Activated naive CD4-positive, alpha-beta T cell treated with anti-CD3 and anti-CD28 coated beads for 36 hours (primary cell): ENCODE results near the gene MC1R. TPM values are rescaled to one million over a fixed set of nuclear protein-coding genes. Genes with fewer than 3 reads are reported as not detected.

Experiments
- CTCF ChIA-PET: fragments of 350-600 bp; sonication (Branson Sonifier 250); formaldehyde crosslinking; loops from one replicate; lab custom pipeline; 2021; ENCODE audit warnings: antibody characterized with exemption; lab: Charles Lee
- DNase-seq: peaks from one replicate; pipeline ENCODE4 v3.0.0-alpha.2; 2020
- H3K27ac Mint-ChIP-seq: one replicate; pipeline ENCODE4 v1.8.0; 2021; ENCODE audit warnings: mild to moderate bottlenecking, mixed read lengths
- H3K27me3 Mint-ChIP-seq: one replicate; pipeline ENCODE4 v1.8.0; 2021; ENCODE audit warnings: low read depth, mixed read lengths
- H3K36me3 Mint-ChIP-seq: one replicate; pipeline ENCODE4 v1.8.0; 2021; ENCODE audit warnings: low read depth, mixed read lengths
- H3K4me1 Mint-ChIP-seq: one replicate; pipeline ENCODE4 v1.8.0; 2021; ENCODE audit warnings: low read depth, mixed read lengths
- H3K4me3 Mint-ChIP-seq: one replicate; pipeline ENCODE4 v1.8.0; 2021; ENCODE audit warnings: mild to moderate bottlenecking, moderate library complexity, mixed read lengths
- H3K9me3 Mint-ChIP-seq: one replicate; pipeline ENCODE4 v1.8.0; 2021; ENCODE audit warnings: mixed read lengths
- intact Hi-C: fragments of 100-400 bp; cut with micrococcal nuclease; formaldehyde crosslinking; loops from one replicate; pipeline ENCODE4 v1.15.1; 2023
- total RNA-seq, 2 experiments: library from RNA; stranded (reverse); gene quantifications; one replicate each; pipeline ENCODE4 v1.2.3, GENCODE V29; 2021

Gene MC1R
- total RNA-seq, 2 experiments from 2014 or later, result 0.45 to 0.49 TPM

DNA sequence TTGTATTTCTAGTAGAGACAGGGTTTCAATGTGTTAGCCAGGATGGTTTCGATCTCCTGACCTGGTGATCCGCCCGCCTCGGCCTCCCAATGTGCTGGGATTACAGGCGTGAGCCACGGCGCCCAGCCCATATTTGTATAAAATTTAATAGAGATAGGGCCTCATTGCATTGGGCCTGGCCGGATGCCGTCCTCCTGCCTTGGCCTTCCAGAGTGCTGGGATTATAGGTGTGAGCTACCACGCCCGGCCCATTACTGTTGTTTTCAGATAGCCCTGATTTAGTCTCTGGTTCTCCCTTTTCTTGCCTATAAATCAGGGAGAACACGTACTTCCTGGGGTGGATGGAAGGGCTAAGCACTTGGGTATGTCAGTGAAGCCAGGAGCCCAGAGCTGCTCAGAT lies 33.4 kb downstream of the MC1R start:
- H3K4me3 Mint-ChIP-seq, result no peak overlapping the region
- H3K36me3 Mint-ChIP-seq, result peaks cover 2% of the 10 kb centered on the region
- no peak overlapping the region for H3K27ac Mint-ChIP-seq
- peaks cover 9% of the 10 kb centered on the region for H3K4me1 Mint-ChIP-seq
- H3K27me3 Mint-ChIP-seq, result peaks cover 7% of the 10 kb centered on the region
- intact Hi-C loops, result no loop called here
- H3K9me3 Mint-ChIP-seq, result no peaks in the 10 kb centered on the region
- DNase-seq, result no peak
- CTCF ChIA-PET, result interaction anchor here (1.2 kb wide), 1 partner anchor 42 kb away, joined by 3 read pairs; no protein-coding TSS in a partner anchor

DNA sequence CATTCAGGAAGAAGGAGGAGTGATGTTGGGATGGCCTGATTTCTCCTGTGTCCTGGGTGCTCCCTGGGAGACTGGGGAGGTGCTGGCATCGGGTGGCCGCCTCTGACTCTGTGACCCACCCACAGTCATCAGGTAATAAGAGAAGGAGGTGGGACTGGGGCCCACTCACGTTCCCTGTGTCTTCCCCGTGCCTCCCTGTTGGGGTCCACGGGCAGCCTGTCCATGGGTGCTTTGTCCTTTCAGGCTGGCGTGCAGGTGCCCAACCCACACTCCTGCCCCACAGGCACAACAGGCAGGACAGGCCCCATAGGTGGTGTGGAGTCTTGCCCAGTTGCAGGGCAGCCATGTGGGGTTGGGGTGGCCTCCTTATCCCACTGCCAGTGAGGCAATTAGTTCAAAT lies 33.9 kb downstream of the MC1R start:
- intact Hi-C loops, result no loop called here
- CTCF ChIA-PET, result interaction anchor here (1.2 kb wide), 1 partner anchor 42 kb away, joined by 3 read pairs; no protein-coding TSS in a partner anchor
- H3K36me3 Mint-ChIP-seq, result peaks cover 2% of the 10 kb centered on the region
- peaks cover 2% of the 10 kb centered on the region for H3K27me3 Mint-ChIP-seq
- peaks cover 8% of the 10 kb centered on the region for H3K4me1 Mint-ChIP-seq
- no peak overlapping the region for H3K4me3 Mint-ChIP-seq
- no peak overlapping the region for H3K27ac Mint-ChIP-seq
- DNase-seq, result no peak
- H3K9me3 Mint-ChIP-seq, result no peaks in the 10 kb centered on the region

DNA sequence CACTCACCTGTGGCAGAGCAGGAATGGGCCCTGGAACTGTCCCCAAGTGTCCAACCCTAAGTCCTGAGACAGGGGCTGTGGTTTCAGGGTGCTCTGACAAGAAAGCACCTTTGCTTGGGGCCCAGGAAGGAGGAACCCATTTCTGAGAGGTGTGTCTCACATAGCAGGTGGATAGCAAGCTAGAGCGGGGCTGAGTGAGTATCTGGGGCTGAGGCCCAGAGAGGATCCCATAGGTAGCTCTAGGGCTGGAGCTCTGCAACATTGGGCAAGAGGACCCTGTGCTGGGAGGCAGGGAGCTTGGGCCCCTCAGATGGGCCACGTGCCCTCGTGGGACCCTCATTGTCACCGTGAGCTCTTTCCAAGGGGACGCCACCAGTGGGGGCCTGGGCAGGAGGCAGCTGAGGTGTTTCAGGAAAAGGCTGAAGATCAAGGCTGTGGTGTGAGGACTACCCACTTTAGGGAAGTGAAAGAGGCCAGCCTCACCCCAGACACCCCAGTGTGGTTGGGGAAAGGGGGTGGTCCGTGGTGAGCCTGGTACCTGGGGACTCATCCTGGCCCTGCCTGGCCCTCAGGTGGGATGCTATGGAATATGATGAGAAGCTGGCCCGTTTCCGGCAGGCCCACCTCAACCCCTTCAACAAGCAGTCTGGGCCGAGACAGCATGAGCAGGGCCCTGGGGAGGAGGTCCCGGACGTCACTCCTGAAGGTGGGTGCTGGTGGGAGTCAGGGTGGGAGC lies 35.2 kb downstream of the MC1R start:
- Mint-ChIP-seq H3K36me3 (peaks cover 6% of the 10 kb centered on the region), H3K27ac (no peak overlapping the region), H3K27me3 (no peaks in the 10 kb centered on the region), H3K9me3 (no peaks in the 10 kb centered on the region), H3K4me3 (no peak overlapping the region), H3K4me1 (peaks cover 4% of the 10 kb centered on the region)
- CTCF ChIA-PET, result no interaction called here
- DNase-seq, result no peak
- intact Hi-C loops, result no loop called here

DNA sequence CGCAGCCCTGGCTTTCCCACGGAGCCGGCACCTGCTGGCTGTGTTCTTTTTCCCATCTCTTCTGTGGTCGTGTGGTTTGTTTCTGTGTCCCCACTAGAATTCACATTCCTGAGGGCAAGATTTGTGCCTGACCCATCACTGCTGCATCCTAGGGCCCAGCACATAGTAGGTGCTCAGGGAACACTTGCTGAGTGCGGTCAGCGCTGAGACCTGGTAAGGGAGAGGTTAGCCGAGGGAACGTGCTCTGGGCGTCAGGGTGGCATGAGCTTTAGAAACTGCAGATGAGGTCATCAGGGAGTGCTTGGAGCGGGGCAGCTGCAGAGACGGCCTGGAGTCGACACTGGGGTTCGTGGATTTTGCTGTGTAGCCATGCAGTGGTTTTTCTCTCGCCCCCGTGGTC lies 35.8 kb downstream of the MC1R start:
- CTCF ChIA-PET, result no interaction called here

DNA sequence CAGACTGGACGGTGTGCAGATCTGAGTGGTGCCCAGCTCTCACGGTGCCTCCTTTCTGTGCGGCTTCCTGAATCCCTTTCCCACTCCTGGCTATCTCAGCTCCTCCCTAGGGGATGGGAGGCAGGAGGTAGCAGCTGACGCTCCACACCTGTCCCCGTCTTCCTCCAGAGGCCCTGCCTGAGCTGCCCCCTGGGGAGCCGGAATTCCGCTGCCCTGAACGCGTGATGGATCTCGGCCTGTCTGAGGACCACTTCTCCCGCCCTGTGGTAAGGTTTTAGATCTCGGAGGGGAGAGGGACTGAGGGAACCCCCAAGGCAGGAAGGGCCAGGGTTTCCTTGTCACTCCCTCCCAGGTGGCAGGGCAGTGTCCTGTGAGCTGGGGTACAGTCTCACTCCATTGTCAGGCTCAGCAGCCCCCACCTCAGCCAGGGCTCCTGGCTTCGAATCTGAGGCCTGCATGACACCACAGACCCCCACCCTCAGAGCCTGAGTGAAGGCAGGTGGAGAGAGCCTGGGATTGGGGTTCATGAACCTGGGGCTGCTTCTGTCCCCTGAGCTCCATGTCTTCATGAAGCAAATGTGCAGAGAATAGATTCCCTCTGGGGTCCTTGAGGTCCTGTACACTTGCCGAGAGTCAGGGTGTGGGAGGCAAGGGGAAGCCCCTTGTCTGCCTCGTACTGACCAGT lies 36.5 kb downstream of the MC1R start:
- intact Hi-C loops, result no loop called here
- peaks cover 1% of the 10 kb centered on the region for H3K4me1 Mint-ChIP-seq
- peaks cover 6% of the 10 kb centered on the region for H3K36me3 Mint-ChIP-seq
- H3K4me3 Mint-ChIP-seq, result no peak overlapping the region
- no peaks in the 10 kb centered on the region for H3K27me3 Mint-ChIP-seq
- no peak overlapping the region for H3K27ac Mint-ChIP-seq
- no peak for DNase-seq
- CTCF ChIA-PET, result no interaction called here
- no peaks in the 10 kb centered on the region for H3K9me3 Mint-ChIP-seq

More for the DNA sequence above, 35.8 kb downstream of the MC1R start:
- peaks cover 4% of the 10 kb centered on the region for H3K4me1 Mint-ChIP-seq
- no peak overlapping the region for H3K27ac Mint-ChIP-seq
- H3K4me3 Mint-ChIP-seq, result no peak overlapping the region
- H3K9me3 Mint-ChIP-seq, result no peaks in the 10 kb centered on the region
- intact Hi-C loops, result no loop called here
- no peak for DNase-seq
- peaks cover 6% of the 10 kb centered on the region for H3K36me3 Mint-ChIP-seq
- H3K27me3 Mint-ChIP-seq, result no peaks in the 10 kb centered on the region

DNA sequence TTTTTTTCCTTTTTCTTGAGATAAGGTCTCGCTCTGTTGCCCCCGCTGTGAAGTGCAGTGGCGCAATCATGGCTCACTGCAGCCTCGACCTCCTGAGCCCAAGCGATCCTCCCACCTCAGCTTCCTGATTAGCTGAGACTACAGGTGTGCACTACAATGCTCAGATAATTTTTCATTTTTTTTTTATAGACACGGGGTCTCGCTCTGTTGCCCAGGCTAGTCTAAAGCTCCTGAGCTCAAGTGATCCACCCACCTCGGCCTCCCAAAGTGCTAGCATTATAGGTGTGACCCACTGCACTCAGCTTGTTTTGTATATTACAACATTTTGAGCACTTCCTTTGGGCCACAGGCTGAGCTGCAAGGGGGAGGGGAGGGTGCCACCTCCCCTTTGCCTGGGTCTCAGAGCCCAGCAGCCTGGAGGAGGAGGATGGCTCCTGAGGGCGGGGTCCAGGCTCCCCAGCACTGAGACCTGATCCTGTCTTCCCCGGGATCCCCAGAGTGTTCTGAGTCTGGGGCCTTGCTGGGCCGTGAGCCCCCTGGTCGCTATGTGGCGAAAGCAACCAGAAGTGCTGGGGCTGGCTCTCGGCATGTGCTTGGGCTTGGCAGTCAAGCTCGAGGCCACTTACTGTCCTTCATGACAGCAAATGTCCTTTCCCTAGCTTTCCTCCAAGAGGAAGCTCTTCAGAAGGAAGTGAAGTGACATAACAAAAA lies 38.0 kb downstream of the MC1R start:
- H3K9me3 Mint-ChIP-seq, result no peaks in the 10 kb centered on the region
- no peak overlapping the region for H3K4me3 Mint-ChIP-seq
- H3K4me1 Mint-ChIP-seq, result no peaks in the 10 kb centered on the region
- intact Hi-C loops, result no loop called here
- H3K36me3 Mint-ChIP-seq, result peaks cover 6% of the 10 kb centered on the region
- no peaks in the 10 kb centered on the region for H3K27me3 Mint-ChIP-seq
- CTCF ChIA-PET, result no interaction called here
- no peak for DNase-seq
- no peak overlapping the region for H3K27ac Mint-ChIP-seq

DNA sequence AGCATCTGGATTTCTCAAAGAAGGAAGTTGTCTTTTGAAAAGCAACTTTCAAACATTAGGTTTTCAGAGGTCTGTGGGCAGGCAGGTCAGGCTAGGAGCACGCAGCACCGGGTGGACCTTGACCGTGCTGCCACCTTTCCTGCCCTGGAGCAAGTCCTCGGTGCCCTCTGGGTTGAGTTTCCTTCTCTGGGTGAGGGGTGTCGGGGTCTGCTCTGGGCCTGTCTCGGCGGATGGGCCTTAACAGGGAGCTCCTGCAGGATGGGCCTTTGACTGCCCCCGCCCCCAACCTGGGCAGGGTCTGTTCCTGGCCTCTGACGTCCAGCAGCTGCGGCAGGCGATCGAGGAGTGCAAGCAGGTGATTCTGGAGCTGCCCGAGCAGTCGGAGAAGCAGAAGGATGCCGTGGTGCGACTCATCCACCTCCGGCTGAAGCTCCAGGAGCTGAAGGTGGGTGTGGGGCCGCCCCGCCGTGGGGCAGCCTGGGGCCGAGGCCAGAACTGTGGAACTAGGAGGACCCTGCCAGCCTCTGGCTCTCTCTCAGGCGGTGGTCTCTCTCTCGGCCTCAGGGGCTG lies 38.6 kb downstream of the MC1R start:
- Mint-ChIP-seq H3K27ac (no peak overlapping the region), H3K9me3 (no peaks in the 10 kb centered on the region), H3K27me3 (no peaks in the 10 kb centered on the region), H3K4me1 (no peaks in the 10 kb centered on the region), H3K36me3 (peaks cover 6% of the 10 kb centered on the region), H3K4me3 (no peak overlapping the region)
- intact Hi-C loops, result no loop called here
- CTCF ChIA-PET, result no interaction called here
- no peak for DNase-seq

DNA sequence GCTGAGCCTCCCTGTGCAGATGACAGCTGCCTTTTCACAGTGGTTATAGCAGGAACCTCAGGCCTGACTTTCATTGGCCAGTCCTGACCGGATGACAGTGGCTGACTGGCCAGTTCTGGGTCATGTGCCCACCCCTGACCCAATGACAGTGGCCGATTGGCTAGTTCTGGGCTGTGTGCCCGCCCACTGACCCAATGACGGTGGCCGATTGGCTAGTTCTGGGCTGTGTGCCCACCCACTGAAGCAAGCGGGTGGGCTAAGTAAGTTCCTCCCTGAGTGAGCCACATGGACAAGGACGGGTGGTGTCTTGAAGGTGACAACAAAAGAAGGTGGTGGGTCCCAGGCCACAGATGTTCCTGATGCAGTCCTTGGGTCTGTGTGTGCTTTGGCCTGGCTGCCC lies 39.4 kb downstream of the MC1R start:
- Mint-ChIP-seq H3K27me3 (no peaks in the 10 kb centered on the region), H3K4me3 (no peak overlapping the region), H3K36me3 (peaks cover 6% of the 10 kb centered on the region), H3K4me1 (no peaks in the 10 kb centered on the region), H3K27ac (no peak overlapping the region), H3K9me3 (no peaks in the 10 kb centered on the region)
- DNase-seq, result no peak
- intact Hi-C loops, result no loop called here
- CTCF ChIA-PET, result no interaction called here

DNA sequence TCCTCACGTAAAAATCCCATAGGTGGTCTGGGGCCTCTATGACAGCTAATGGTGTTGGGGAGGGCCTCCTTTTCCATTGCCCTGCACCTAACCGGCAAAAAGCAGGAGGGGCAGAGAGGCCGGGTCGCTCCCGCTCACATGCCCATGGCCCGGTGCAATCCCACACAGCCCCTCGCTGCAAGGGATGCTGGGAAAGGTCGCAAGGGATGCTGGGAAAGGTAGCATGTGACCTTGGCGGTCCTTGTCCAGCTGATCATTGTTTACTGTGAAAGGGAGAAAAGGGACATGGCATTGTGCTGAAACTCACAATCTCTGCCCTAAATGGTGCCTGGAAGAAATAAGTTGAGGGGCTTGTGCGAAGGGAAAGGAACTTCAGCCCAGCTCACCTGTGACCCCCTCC lies 39.9 kb downstream of the MC1R start:
- intact Hi-C loops, result no loop called here
- Mint-ChIP-seq H3K4me3 (no peak overlapping the region), H3K9me3 (no peaks in the 10 kb centered on the region), H3K36me3 (peaks cover 6% of the 10 kb centered on the region), H3K27ac (no peak overlapping the region), H3K4me1 (no peaks in the 10 kb centered on the region), H3K27me3 (no peaks in the 10 kb centered on the region)
- DNase-seq, result no peak
- CTCF ChIA-PET, result no interaction called here

DNA sequence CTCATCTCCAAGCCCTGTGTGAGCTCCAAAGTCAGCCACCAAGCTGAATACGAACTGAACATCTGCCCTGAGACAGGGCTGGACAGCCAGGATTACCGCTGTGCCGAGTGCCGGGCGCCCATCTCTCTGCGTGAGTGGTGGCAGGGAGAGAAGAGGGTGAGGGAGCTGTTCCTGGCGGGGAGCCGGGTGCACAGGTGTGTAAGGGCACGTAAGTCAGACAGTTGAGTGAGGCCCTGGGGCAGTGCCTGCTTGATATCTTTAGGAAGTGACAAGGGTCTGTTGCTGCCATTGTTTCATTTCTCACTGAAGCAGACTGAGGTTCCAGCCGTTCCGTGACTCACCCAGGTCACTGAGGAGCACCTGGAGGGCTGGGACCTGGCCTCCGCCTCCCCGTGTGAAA lies 42.3 kb downstream of the MC1R start:
- Mint-ChIP-seq H3K4me1 (no peaks in the 10 kb centered on the region), H3K36me3 (peaks cover 4% of the 10 kb centered on the region), H3K9me3 (no peaks in the 10 kb centered on the region), H3K4me3 (no peak overlapping the region), H3K27me3 (no peaks in the 10 kb centered on the region), H3K27ac (no peak overlapping the region)
- CTCF ChIA-PET, result no interaction called here
- intact Hi-C loops, result no loop called here
- DNase-seq, result no peak

DNA sequence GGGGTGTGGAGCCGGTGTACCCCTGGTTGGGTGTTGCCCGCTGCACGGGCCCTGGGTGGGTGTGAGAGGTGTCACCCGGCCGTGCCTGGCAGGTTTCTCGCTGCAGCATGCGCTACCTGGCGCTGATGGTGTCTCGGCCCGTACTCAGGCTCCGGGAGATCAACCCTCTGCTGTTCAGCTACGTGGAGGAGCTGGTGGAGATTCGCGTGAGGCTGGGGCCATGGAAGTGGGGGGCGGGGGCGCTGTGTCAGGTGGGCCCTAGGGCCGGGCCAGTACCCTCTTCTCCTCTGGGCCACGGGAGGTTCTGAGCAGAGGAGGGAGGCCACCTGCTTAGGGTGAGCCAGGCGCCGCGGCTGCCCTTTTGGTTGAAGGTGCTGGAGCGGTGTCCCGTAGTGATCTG lies 43.3 kb downstream of the MC1R start:
- Mint-ChIP-seq H3K9me3 (no peaks in the 10 kb centered on the region), H3K4me3 (no peak overlapping the region), H3K4me1 (no peaks in the 10 kb centered on the region), H3K27me3 (no peaks in the 10 kb centered on the region), H3K27ac (no peak overlapping the region), H3K36me3 (peaks cover 4% of the 10 kb centered on the region)
- DNase-seq, result no peak
- CTCF ChIA-PET, result no interaction called here
- intact Hi-C loops, result no loop called here

DNA sequence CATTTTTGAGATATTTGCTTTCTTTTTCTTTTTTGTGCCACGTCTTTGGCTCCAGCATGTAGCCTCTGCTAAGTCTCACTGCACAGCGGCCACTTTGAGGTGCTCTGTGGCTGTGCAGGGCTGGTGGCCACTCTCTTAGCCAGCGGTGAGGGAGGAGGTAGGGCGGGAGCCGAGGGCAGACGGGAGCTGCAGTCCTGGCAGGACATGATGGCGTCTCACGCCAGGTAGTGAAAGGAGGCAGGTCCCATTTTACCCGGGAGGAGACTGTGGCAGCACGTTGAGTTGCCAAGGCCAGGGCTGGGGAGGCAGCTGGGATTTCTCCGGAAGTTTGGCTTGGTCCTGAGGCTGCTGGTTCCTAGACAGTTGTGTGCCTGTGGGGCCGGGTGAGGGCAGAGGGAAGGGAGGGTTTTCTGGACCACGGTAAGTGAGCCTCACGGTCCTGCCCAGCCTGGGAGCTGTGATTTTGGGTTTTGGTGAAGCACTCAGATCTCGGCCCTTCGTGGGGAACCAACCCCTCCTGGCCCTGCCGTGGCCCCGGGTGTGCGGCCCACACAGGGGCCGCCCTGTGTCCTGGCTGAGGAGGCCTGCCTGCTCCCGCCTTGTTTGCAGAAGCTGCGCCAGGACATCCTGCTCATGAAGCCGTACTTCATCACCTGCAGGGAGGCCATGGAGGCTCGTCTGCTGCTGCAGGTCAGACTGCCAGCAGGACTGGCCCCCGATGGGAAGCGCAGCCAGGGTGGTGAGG lies 44.3 kb downstream of the MC1R start:
- Mint-ChIP-seq H3K36me3 (peaks cover 5% of the 10 kb centered on the region), H3K27ac (no peak overlapping the region), H3K9me3 (no peaks in the 10 kb centered on the region), H3K27me3 (no peaks in the 10 kb centered on the region), H3K4me1 (no peaks in the 10 kb centered on the region), H3K4me3 (no peak overlapping the region)
- DNase-seq, result no peak
- intact Hi-C loops, result no loop called here
- CTCF ChIA-PET, result interaction anchor here (0.7 kb wide), 1 partner anchor 180 kb away, joined by 5 read pairs; no protein-coding TSS in a partner anchor
